ENCODE results near the gene KCNMB2. TPM values are rescaled to one million over a fixed set of nuclear protein-coding genes. Genes with fewer than 3 reads are reported as not detected.
A peak's percentile ranks its signal among the peaks of the same experiment; 100 is the strongest.

KCNMB2 gene
- total and polyA plus RNA-seq, 4 donors, result 7.8 to 22.9 (median 15.9) TPM

- Histone ChIP-seq H3K36me3 (ENCODE audit: control insufficient read depth, insufficient read depth, low read length) (no peaks in the 10 kb centered on the region), H3K27me3 (ENCODE audit: control insufficient read depth, insufficient read depth, low read length) (no peaks in the 10 kb centered on the region), H3K4me3 (ENCODE audit: low read depth, low read length) (no peak overlapping the region), H3K4me1 (ENCODE audit: control insufficient read depth, insufficient read depth, low read length) (no peaks in the 10 kb centered on the region), H3K27ac (ENCODE audit: low read depth, low read length) (no peak overlapping the region), H3K9me3 (ENCODE audit: control insufficient read depth, insufficient read depth, low read length) (peaks cover 5% of the 10 kb centered on the region)
- DNase-seq (ENCODE audit: low read depth in 4 of 6, low spot score in 6 of 6), result no peak
- 92% methylated on average over 4 of the region's 4 CpGs for WGBS (ENCODE audit: insufficient coverage)
Measured at GRCh38 chr3:178699364-178699763, 163.1 kb downstream of the KCNMB2 start.

GRCh38 chr3:178699810-178700209, 163.6 kb downstream of the KCNMB2 start:
- no peaks in the 10 kb centered on the region for H3K4me1 ChIP-seq (ENCODE audit: control insufficient read depth, insufficient read depth, low read length)
- H3K27ac ChIP-seq (ENCODE audit: low read depth, low read length), result no peak overlapping the region
- peaks cover 3% of the 10 kb centered on the region for H3K9me3 ChIP-seq (ENCODE audit: control insufficient read depth, insufficient read depth, low read length)
- H3K4me3 ChIP-seq (ENCODE audit: low read depth, low read length), result no peak overlapping the region
- no peaks in the 10 kb centered on the region for H3K27me3 ChIP-seq (ENCODE audit: control insufficient read depth, insufficient read depth, low read length)
- peak in 1 of 6 donors; percentile 19 for DNase-seq (ENCODE audit: low read depth in 4 of 6, low spot score in 6 of 6)
- WGBS (ENCODE audit: insufficient coverage), result 78% methylated on average over 3 of the region's 3 CpGs
- no peaks in the 10 kb centered on the region for H3K36me3 ChIP-seq (ENCODE audit: control insufficient read depth, insufficient read depth, low read length)

GRCh38 chr3:178703268-178703975, 167.2 kb downstream of the KCNMB2 start:
- Histone ChIP-seq H3K4me1 (ENCODE audit: control insufficient read depth, insufficient read depth, low read length) (no peaks in the 10 kb centered on the region), H3K9me3 (ENCODE audit: control insufficient read depth, insufficient read depth, low read length) (no peaks in the 10 kb centered on the region), H3K36me3 (ENCODE audit: control insufficient read depth, insufficient read depth, low read length) (no peaks in the 10 kb centered on the region), H3K27ac (ENCODE audit: low read depth, low read length) (no peak overlapping the region), H3K27me3 (ENCODE audit: control insufficient read depth, insufficient read depth, low read length) (no peaks in the 10 kb centered on the region), H3K4me3 (ENCODE audit: low read depth, low read length) (no peak overlapping the region)
- WGBS (ENCODE audit: insufficient coverage), result no CpG with 5 or more reads among the region's 1 CpG
- no peak for DNase-seq (ENCODE audit: low read depth in 4 of 6, low spot score in 6 of 6)

- DNase-seq (ENCODE audit: low read depth in 4 of 6, low spot score in 6 of 6), result no peak
- Histone ChIP-seq H3K4me1 (ENCODE audit: control insufficient read depth, insufficient read depth, low read length) (no peaks in the 10 kb centered on the region), H3K9me3 (ENCODE audit: control insufficient read depth, insufficient read depth, low read length) (no peaks in the 10 kb centered on the region), H3K27ac (ENCODE audit: low read depth, low read length) (no peak overlapping the region), H3K4me3 (ENCODE audit: low read depth, low read length) (no peak overlapping the region), H3K27me3 (ENCODE audit: control insufficient read depth, insufficient read depth, low read length) (no peaks in the 10 kb centered on the region), H3K36me3 (ENCODE audit: control insufficient read depth, insufficient read depth, low read length) (no peaks in the 10 kb centered on the region)
- WGBS (ENCODE audit: insufficient coverage), result no CpG with 5 or more reads among the region's 4 CpGs
Measured at GRCh38 chr3:178705925-178706324, 169.7 kb downstream of the KCNMB2 start.

GRCh38 chr3:178706411-178706810, 170.2 kb downstream of the KCNMB2 start:
- 100% methylated on average over 2 of the region's 2 CpGs for WGBS (ENCODE audit: insufficient coverage)
- no peak overlapping the region for H3K4me3 ChIP-seq (ENCODE audit: low read depth, low read length)
- no peaks in the 10 kb centered on the region for H3K27me3 ChIP-seq (ENCODE audit: control insufficient read depth, insufficient read depth, low read length)
- H3K36me3 ChIP-seq (ENCODE audit: control insufficient read depth, insufficient read depth, low read length), result no peaks in the 10 kb centered on the region
- no peak overlapping the region for H3K27ac ChIP-seq (ENCODE audit: low read depth, low read length)
- H3K4me1 ChIP-seq (ENCODE audit: control insufficient read depth, insufficient read depth, low read length), result no peaks in the 10 kb centered on the region
- no peak for DNase-seq (ENCODE audit: low read depth in 4 of 6, low spot score in 6 of 6)
- H3K9me3 ChIP-seq (ENCODE audit: control insufficient read depth, insufficient read depth, low read length), result no peaks in the 10 kb centered on the region

GRCh38 chr3:178707311-178708031, 171.2 kb downstream of the KCNMB2 start:
- Histone ChIP-seq H3K27ac (ENCODE audit: low read depth, low read length) (no peak overlapping the region), H3K36me3 (ENCODE audit: control insufficient read depth, insufficient read depth, low read length) (no peaks in the 10 kb centered on the region), H3K27me3 (ENCODE audit: control insufficient read depth, insufficient read depth, low read length) (no peaks in the 10 kb centered on the region), H3K4me1 (ENCODE audit: control insufficient read depth, insufficient read depth, low read length) (no peaks in the 10 kb centered on the region), H3K9me3 (ENCODE audit: control insufficient read depth, insufficient read depth, low read length) (no peaks in the 10 kb centered on the region), H3K4me3 (ENCODE audit: low read depth, low read length) (no peak overlapping the region)
- DNase-seq (ENCODE audit: low read depth in 4 of 6, low spot score in 6 of 6), result peak in 2 of 6 donors; percentile 26 to 58
- 100% methylated on average over 1 of the region's 3 CpGs for WGBS (ENCODE audit: insufficient coverage)

- H3K27me3 ChIP-seq (ENCODE audit: control insufficient read depth, insufficient read depth, low read length), result no peaks in the 10 kb centered on the region
- peak; percentile 30 to 96 (median 53) for DNase-seq (ENCODE audit: low read depth in 4 of 6, low spot score in 6 of 6)
- H3K27ac ChIP-seq (ENCODE audit: low read depth, low read length), result no peak overlapping the region
- no peaks in the 10 kb centered on the region for H3K36me3 ChIP-seq (ENCODE audit: control insufficient read depth, insufficient read depth, low read length)
- no peaks in the 10 kb centered on the region for H3K9me3 ChIP-seq (ENCODE audit: control insufficient read depth, insufficient read depth, low read length)
- no peaks in the 10 kb centered on the region for H3K4me1 ChIP-seq (ENCODE audit: control insufficient read depth, insufficient read depth, low read length)
- 17% methylated on average over 4 of the region's 6 CpGs for WGBS (ENCODE audit: insufficient coverage)
- H3K4me3 ChIP-seq (ENCODE audit: low read depth, low read length), result no peak overlapping the region
Measured at GRCh38 chr3:178709051-178709450, 172.8 kb downstream of the KCNMB2 start.

GRCh38 chr3:178711753-178712152, 175.5 kb downstream of the KCNMB2 start:
- WGBS (ENCODE audit: insufficient coverage), result no CpG with 5 or more reads among the region's 3 CpGs
- H3K9me3 ChIP-seq (ENCODE audit: control insufficient read depth, insufficient read depth, low read length), result no peaks in the 10 kb centered on the region
- peaks cover 2% of the 10 kb centered on the region for H3K4me1 ChIP-seq (ENCODE audit: control insufficient read depth, insufficient read depth, low read length)
- no peaks in the 10 kb centered on the region for H3K36me3 ChIP-seq (ENCODE audit: control insufficient read depth, insufficient read depth, low read length)
- no peak for DNase-seq (ENCODE audit: low read depth in 4 of 6, low spot score in 6 of 6)
- no peaks in the 10 kb centered on the region for H3K27me3 ChIP-seq (ENCODE audit: control insufficient read depth, insufficient read depth, low read length)
- no peak overlapping the region for H3K4me3 ChIP-seq (ENCODE audit: low read depth, low read length)
- no peak overlapping the region for H3K27ac ChIP-seq (ENCODE audit: low read depth, low read length)

- WGBS (ENCODE audit: insufficient coverage), result 100% methylated on average over 1 of the region's 5 CpGs
- DNase-seq (ENCODE audit: low read depth in 4 of 6, low spot score in 6 of 6), result no peak
Measured at GRCh38 chr3:178712247-178712646, 176.0 kb downstream of the KCNMB2 start.

More at GRCh38 chr3:178712247-178712646, 176.0 kb downstream of the KCNMB2 start:
- no peak overlapping the region for H3K27ac ChIP-seq (ENCODE audit: low read depth, low read length)
- H3K4me1 ChIP-seq (ENCODE audit: control insufficient read depth, insufficient read depth, low read length), result peaks cover 2% of the 10 kb centered on the region
- H3K36me3 ChIP-seq (ENCODE audit: control insufficient read depth, insufficient read depth, low read length), result no peaks in the 10 kb centered on the region
- no peaks in the 10 kb centered on the region for H3K9me3 ChIP-seq (ENCODE audit: control insufficient read depth, insufficient read depth, low read length)
- H3K27me3 ChIP-seq (ENCODE audit: control insufficient read depth, insufficient read depth, low read length), result no peaks in the 10 kb centered on the region
- H3K4me3 ChIP-seq (ENCODE audit: low read depth, low read length), result no peak overlapping the region
